A549 (cell line): ENCODE data around the gene IL10RA.

ENCODE experiments used
- CBX2 ChIP-seq: fragments of 200-600 bp; sonication (generic); IDR thresholded peaks from 2 replicates; pipeline ENCODE4 v1.6.1; 2016; ENCODE audit warnings: low read depth, mild to moderate bottlenecking, borderline replicate concordance
- CHD2 ChIP-seq: fragments of 150-350 bp; IDR thresholded peaks from 2 replicates; pipeline ENCODE4 v1.6.1; 2014; ENCODE audit warnings: low read length; ENCODE audit not compliant: partially characterized antibody
- EP300 ChIP-seq, 2 experiments: fragments of >200 bp; sonication (Bioruptor Twin); formaldehyde crosslinking; IDR thresholded peaks; 2 replicates in 1 of 2; 3 replicates in 1 of 2; pipeline ENCODE4 v1.6.1; 2016 to 2017
- FOXS1 ChIP-seq: fragments of 250-450 bp; sonication (Bioruptor Pico); IDR thresholded peaks from 2 replicates; pipeline ENCODE4 v1.5.0; 2020; ENCODE audit warnings: mild to moderate bottlenecking, moderate library complexity
- KDM1A ChIP-seq: fragments of 200-600 bp; sonication (generic); IDR thresholded peaks from 2 replicates; pipeline ENCODE4 v1.6.1; 2016; ENCODE audit warnings: low read depth, mild to moderate bottlenecking
- KDM5A ChIP-seq: fragments of 200-600 bp; sonication (generic); IDR thresholded peaks from 2 replicates; pipeline ENCODE4 v1.6.1; 2016; ENCODE audit warnings: antibody characterized with exemption, mild to moderate bottlenecking
- POLR2A ChIP-seq: IDR thresholded peaks from 2 replicates; pipeline ENCODE4 v1.6.1; 2012; ENCODE audit warnings: mild to moderate bottlenecking, low read length
- RAD21 ChIP-seq, 2 experiments: fragments of >200 bp in 1 of 2; sonication (Bioruptor Twin) in 1 of 2; formaldehyde crosslinking in 1 of 2; IDR thresholded peaks in 1 of 2; conservative IDR thresholded peaks in 1 of 2; 2 replicates in 1 of 2; 3 replicates in 1 of 2; pipeline ENCODE4 v1.6.1; 2012 to 2018; ENCODE audit warnings: inconsistent platforms in 1 of 2
- ZFP36 ChIP-seq: fragments of 450-650 bp; IDR thresholded peaks from 2 replicates; pipeline ENCODE4 v1.6.1; 2014; ENCODE audit warnings: borderline replicate concordance; ENCODE audit not compliant: partially characterized antibody
- ZNF302 ChIP-seq: fragments of 250-450 bp; sonication (Bioruptor Pico); IDR thresholded peaks from 2 replicates; pipeline ENCODE4 v1.9.0; 2021; ENCODE audit warnings: inconsistent platforms, mild to moderate bottlenecking, moderate library complexity
- TF ChIP-seq, protein P1 (sequence below): fragments of >200 bp; sonication (Bioruptor Twin); formaldehyde crosslinking; IDR thresholded peaks from 3 replicates; pipeline ENCODE4 v1.5.1; 2016
- TF ChIP-seq, protein P2 (sequence below): fragments of 250-450 bp; sonication (Bioruptor Pico); IDR thresholded peaks from 2 replicates; pipeline ENCODE4 v1.5.0; 2021; ENCODE audit warnings: mild to moderate bottlenecking, moderate library complexity, borderline replicate concordance
- TF ChIP-seq, protein P3 (sequence below): fragments of 200-600 bp; sonication (generic); IDR thresholded peaks from 2 replicates; pipeline ENCODE4 v1.6.1; 2016; ENCODE audit warnings: antibody characterized with exemption, mild to moderate bottlenecking, moderate library complexity
- TF ChIP-seq, protein P4 (sequence below): fragments of >200 bp; sonication (Bioruptor Twin); formaldehyde crosslinking; IDR thresholded peaks from 3 replicates; pipeline ENCODE4 v1.6.1; 2016

DNA sequence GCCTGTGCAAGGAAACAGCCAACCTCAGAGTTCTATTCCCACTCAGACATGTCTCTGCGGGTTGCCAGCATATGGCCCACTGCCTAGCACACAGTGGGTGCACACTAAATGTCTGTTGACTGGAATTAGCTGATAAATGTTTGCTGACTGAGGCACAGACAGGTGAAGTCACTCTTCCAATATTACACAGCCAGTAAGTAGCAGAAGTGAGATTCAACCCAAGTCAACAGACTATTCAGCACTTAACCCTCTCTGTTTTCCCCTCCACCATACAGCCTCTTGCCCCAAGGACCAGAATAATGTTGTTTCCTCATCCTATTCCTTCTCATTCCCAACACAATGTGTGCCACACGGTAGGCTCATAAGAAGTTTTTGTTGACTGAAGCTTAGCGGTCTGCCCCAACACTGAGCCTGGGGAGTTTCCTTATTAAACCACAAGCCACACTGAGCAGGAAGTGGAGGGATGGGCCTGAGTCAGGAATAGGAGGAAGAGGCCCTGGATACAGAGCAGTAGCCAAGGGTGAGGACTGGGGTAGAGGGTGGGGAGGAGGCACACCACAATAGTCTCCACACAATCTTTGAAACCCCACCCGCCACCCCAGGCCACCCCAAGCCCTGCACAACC, 15.7 kb upstream of the IL10RA start:
- TF ChIP-seq, protein P1, sequence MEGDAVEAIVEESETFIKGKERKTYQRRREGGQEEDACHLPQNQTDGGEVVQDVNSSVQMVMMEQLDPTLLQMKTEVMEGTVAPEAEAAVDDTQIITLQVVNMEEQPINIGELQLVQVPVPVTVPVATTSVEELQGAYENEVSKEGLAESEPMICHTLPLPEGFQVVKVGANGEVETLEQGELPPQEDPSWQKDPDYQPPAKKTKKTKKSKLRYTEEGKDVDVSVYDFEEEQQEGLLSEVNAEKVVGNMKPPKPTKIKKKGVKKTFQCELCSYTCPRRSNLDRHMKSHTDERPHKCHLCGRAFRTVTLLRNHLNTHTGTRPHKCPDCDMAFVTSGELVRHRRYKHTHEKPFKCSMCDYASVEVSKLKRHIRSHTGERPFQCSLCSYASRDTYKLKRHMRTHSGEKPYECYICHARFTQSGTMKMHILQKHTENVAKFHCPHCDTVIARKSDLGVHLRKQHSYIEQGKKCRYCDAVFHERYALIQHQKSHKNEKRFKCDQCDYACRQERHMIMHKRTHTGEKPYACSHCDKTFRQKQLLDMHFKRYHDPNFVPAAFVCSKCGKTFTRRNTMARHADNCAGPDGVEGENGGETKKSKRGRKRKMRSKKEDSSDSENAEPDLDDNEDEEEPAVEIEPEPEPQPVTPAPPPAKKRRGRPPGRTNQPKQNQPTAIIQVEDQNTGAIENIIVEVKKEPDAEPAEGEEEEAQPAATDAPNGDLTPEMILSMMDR: no peak
- TF ChIP-seq, protein P2, sequence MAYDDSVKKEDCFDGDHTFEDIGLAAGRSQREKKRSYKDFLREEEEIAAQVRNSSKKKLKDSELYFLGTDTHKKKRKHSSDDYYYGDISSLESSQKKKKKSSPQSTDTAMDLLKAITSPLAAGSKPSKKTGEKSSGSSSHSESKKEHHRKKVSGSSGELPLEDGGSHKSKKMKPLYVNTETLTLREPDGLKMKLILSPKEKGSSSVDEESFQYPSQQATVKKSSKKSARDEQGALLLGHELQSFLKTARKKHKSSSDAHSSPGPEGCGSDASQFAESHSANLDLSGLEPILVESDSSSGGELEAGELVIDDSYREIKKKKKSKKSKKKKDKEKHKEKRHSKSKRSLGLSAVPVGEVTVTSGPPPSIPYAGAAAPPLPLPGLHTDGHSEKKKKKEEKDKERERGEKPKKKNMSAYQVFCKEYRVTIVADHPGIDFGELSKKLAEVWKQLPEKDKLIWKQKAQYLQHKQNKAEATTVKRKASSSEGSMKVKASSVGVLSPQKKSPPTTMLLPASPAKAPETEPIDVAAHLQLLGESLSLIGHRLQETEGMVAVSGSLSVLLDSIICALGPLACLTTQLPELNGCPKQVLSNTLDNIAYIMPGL (CRISPR knock-in tag): no peak
- TF ChIP-seq POLR2A: no peak
- TF ChIP-seq RAD21 (conservative IDR thresholded peaks at IDR 0.05 in 1 of 2, IDR thresholded peaks at IDR 0.05 in 1 of 2): no peak
- TF ChIP-seq, protein P3, sequence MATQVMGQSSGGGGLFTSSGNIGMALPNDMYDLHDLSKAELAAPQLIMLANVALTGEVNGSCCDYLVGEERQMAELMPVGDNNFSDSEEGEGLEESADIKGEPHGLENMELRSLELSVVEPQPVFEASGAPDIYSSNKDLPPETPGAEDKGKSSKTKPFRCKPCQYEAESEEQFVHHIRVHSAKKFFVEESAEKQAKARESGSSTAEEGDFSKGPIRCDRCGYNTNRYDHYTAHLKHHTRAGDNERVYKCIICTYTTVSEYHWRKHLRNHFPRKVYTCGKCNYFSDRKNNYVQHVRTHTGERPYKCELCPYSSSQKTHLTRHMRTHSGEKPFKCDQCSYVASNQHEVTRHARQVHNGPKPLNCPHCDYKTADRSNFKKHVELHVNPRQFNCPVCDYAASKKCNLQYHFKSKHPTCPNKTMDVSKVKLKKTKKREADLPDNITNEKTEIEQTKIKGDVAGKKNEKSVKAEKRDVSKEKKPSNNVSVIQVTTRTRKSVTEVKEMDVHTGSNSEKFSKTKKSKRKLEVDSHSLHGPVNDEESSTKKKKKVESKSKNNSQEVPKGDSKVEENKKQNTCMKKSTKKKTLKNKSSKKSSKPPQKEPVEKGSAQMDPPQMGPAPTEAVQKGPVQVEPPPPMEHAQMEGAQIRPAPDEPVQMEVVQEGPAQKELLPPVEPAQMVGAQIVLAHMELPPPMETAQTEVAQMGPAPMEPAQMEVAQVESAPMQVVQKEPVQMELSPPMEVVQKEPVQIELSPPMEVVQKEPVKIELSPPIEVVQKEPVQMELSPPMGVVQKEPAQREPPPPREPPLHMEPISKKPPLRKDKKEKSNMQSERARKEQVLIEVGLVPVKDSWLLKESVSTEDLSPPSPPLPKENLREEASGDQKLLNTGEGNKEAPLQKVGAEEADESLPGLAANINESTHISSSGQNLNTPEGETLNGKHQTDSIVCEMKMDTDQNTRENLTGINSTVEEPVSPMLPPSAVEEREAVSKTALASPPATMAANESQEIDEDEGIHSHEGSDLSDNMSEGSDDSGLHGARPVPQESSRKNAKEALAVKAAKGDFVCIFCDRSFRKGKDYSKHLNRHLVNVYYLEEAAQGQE: no peak
- no peak for TF ChIP-seq KDM5A
- no peak for TF ChIP-seq EP300 (IDR thresholded peaks at IDR 0.05)
- no peak for TF ChIP-seq ZNF302 (CRISPR knock-in tag)
- no peak for TF ChIP-seq CBX2
- no peak for TF ChIP-seq ZFP36
- TF ChIP-seq CHD2: no peak
- no peak for TF ChIP-seq FOXS1 (CRISPR knock-in tag)
- TF ChIP-seq, protein P4, sequence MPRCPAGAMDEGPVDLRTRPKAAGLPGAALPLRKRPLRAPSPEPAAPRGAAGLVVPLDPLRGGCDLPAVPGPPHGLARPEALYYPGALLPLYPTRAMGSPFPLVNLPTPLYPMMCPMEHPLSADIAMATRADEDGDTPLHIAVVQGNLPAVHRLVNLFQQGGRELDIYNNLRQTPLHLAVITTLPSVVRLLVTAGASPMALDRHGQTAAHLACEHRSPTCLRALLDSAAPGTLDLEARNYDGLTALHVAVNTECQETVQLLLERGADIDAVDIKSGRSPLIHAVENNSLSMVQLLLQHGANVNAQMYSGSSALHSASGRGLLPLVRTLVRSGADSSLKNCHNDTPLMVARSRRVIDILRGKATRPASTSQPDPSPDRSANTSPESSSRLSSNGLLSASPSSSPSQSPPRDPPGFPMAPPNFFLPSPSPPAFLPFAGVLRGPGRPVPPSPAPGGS: no peak
- TF ChIP-seq KDM1A: no peak
